DMS153 treated with DMSO at 0.1 percent for 48 hours (cell line): ENCODE results near the gene CNTROB.

ENCODE experiments used
- DNase-seq: peaks from one replicate; lab custom pipeline; 2025; ENCODE audit not compliant: unreplicated experiment; lab: John Stamatoyannopoulos, UW

CNTROB gene

DNA sequence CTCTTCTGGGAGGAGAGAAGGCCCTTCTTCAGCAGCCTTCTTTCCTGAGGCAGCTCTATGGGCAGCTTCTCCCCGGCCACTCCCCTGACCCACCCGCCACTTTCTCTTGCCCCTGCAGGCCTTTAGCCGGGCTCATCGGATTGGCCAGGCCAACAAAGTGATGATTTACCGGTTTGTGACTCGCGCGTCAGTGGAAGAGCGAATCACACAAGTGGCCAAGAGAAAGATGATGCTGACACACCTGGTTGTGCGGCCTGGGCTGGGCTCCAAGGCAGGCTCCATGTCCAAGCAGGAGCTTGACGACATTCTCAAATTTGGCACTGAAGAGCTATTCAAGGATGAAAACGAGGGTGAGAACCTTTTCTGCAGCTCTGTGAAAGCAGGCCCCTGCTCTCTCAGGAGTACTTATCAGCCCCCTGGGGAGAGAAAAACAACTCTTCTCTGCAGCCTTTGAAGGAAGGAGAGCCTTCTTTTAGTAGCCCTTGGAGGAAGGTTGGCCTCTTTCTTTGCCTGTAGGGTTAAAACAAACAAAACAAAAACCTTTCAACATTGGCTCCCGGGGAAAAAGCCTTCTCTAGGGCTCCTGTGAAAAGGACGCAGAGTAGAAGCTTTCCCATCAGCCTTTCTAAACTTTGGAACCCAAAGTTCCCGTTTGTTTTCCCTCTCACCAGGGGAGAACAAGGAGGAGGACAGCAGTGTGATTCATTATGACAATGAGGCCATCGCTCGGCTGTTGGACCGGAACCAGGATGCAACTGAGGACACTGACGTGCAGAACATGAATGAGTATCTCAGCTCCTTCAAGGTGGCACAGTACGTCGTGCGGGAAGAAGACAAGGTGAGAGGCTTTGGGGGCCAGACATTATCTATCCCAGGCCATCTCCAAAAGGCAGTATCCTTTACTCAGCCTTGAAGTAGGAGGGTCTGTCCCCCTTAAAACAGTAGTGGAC, 28.6 kb upstream of the CNTROB start:
- no peak for DNase-seq

DNA sequence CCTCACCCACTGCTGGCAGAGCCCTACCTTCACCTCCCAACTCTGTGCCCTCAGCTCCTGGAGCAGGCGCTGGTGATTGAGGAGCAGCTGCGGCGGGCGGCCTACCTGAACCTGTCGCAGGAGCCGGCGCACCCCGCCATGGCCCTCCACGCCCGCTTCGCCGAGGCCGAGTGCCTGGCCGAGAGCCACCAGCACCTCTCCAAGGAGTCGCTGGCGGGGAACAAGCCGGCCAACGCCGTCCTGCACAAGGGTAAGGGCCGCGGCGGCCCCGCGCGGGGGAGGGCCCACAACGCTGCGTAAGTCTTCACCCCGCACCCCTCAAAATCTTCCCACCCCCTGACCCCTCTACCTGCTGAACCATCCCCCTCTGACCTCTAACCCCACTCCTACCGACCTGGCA, 22.9 kb upstream of the CNTROB start:
- DNase-seq = no peak

DNA sequence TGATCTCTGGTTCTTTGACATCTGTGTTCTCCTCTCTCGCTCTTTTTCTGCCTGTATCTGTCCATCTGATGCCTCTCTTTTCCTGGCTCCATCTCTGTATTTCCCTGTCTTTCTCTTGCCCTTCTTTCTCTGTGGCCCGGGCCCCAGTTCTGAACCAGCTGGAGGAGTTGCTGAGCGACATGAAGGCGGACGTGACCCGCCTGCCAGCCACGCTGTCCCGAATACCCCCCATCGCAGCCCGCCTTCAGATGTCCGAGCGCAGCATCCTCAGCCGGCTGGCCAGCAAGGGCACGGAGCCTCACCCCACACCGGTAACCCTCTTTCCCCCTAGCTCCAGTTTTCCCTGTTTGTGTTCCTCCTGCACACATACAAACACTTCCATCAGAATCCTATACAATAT, 21.7 kb upstream of the CNTROB start:
- DNase-seq = no peak

DNA sequence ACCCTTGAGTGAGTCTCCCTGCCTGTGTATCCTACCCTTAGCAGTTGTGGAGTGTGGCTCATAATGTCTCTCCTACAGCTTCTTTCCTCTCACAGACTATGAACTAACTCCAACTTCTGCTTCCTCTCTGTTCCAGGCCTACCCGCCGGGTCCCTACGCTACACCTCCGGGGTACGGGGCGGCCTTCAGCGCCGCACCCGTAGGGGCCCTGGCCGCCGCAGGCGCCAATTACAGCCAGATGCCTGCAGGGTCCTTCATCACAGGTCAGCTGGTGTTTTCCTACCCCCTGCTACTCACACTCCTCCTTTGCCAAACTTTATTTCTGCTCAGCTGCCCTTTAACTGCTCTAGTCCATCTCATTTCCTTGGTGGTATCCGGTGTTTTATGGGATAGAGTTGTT, 21.3 kb upstream of the CNTROB start:
- no peak for DNase-seq

DNA sequence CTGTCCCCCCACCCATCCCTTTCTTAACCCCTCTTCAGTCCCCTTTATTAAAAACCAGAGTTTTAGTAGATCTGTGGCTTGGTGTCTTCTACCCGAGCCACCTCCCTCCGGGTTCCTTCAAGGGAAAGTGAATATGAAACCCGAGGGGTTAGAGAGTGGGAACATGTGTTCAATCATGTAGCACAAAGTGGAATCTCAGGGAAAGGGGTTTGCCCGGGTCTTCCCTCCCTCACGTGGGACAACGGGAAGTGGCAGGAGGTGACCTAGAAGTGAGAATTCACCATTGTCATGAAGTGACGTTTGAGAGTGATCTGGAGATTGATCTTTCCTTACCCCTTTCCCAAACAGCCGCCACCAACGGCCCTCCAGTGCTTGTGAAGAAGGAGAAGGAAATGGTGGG, 20.9 kb upstream of the CNTROB start:
- no peak for DNase-seq

DNA sequence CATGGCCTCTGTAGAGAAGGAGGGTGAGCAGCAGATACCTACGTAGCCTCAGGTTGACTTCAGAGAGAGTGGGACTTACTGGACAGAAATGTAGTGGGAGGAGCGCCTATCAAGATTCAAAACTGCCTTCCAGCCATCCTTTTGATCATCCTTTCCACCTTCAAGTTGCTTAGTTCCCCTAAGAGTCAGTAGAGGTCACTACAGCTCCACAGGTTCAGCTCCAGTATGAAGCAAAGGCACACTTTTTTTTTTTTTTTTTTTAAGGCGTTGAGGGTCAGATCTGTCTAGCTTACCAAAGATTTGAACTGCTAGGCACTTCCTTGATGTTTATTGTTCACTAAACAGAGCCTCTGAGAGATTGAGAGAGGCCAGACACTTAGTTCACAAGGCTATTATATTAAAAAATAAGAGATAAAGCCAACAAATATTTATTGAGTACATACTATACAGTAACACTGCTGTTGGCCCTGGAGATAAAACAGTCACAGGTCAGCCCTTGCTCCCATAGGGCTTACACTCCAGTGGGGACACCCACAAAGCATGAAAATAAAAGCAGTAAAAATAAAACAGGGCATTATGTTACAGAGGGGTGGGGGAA, 19.0 kb upstream of the CNTROB start:
- no peak for DNase-seq

DNA sequence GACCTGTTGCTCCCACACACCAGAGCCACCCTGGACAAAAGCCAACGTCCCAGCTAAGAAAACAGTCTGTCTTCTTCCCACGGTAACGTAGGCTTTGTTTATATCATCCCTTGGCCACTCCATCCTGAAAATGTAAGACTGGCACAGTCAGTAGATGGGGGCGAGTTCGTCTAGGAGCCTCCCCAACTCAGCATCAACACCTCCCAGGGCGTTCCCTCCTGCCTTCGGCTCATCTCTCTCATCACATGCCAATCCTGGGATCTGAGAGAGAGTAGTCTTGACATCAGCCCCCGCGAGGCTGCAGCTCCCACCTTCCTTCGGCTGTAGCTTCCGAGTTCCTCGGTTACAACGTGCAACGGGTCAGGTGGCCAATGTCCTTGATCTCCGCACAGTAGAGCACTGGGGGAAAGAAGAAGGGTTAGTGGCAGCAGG, 16.8 kb upstream of the CNTROB start:
- peak; percentile 40 for DNase-seq

DNA sequence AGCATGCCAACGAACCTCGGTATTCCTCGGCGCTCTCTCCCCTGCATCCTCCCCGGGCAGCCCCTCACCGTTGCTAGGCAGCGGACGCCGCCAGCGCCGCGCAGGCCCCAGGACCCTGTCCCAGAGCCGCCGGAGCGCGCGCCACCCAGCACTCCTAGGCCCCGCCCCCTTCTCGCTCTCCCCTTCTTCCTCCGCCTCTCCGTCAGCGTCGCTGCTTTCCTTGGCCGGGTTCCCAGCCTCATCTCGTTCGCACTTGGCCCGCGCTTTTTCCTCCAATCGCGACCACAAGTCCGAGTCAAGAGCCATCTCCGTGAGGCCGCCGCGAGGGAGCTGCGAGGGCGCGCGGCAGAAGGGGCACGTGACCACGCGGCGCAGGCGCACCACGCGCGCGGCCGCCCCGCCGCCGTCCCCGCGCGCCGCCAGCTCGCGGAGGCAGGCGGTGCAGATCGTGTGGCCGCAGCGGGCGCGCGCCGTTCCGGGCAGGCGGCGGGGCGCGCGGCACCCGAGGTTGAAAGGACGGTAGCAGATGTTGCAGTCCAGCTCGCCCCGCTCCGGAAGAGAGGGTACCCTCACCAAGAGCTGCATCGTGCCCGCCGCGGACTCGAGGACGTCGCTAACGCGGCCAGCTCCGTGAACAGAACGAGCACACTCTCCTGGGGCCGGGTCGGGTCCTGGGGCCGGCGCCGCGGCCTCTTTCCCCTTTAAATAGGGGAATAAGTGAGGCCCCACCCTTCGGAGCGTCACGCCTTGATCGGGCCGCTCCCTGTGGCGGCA, 16.2 kb upstream of the CNTROB start, which contains the start of gene RNF227:
Gene RNF227, minus strand, starts transcription at position 679 of the 774 bp plus-strand sequence. Its CDS starts 94 bp downstream, at position 585.
- peak; percentile 59 for DNase-seq

DNA sequence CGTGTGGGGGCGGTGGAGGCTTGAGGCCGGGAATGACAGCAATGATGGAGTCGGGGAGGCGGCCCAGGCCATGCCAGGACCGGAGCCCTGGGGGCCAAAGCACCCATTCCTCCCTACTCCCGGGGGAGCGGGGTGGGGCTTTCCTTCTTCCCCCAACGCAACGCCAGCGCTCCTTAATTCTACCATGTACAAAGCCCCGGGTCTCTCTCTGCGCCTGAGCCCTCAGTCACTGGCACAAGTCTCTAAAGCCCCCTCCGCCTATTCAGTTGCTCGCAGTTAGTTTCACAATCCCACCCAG, 15.7 kb upstream of the CNTROB start:
- DNase-seq = no peak

DNA sequence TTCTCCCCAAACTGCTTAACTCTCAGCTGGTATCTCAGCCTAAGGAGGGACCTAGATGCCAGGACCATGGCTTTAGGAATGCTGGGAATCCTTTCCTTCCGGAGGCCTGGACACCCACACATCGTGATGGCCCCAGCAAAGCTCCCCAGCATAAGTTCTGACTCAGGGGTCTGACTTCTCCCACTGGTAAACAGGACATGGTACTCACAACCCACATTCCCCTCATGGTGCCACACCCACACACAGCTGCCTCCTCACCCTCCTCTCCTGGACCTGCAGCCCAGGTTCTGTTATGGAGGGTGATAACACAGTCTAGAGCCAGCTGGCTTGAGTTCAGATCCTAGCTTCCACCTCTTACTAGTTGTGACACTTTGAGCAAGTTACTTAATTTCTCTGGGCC, 15.2 kb upstream of the CNTROB start:
- no peak for DNase-seq

DNA sequence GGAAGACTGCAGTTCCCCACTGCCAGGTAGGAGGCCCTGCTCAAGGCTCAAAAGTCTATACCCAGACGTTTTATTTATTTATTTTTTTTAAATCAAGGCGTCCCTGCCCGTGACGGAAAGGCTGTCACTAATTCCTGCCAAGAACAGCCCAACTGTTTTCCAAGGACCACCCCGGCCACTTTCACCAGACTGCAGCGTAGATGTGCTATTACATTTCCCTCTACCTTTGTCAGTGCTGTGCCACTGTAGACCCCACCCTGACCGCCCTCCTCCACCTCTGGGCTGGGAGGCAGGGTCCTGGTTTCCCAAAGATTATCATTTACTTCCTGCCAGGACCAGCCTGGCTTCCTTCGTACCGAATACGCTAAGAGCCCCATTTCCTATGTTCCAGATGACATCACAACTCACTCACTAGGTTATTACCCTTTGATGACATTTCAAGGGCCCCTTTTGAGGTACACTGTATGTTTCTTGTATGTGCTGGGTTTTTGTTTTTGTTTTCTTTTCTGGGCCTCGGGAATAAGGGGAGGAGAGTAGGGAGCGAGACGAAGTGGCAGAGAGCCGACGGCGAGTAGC, 9.6 kb upstream of the CNTROB start:
- DNase-seq = no peak

DNA sequence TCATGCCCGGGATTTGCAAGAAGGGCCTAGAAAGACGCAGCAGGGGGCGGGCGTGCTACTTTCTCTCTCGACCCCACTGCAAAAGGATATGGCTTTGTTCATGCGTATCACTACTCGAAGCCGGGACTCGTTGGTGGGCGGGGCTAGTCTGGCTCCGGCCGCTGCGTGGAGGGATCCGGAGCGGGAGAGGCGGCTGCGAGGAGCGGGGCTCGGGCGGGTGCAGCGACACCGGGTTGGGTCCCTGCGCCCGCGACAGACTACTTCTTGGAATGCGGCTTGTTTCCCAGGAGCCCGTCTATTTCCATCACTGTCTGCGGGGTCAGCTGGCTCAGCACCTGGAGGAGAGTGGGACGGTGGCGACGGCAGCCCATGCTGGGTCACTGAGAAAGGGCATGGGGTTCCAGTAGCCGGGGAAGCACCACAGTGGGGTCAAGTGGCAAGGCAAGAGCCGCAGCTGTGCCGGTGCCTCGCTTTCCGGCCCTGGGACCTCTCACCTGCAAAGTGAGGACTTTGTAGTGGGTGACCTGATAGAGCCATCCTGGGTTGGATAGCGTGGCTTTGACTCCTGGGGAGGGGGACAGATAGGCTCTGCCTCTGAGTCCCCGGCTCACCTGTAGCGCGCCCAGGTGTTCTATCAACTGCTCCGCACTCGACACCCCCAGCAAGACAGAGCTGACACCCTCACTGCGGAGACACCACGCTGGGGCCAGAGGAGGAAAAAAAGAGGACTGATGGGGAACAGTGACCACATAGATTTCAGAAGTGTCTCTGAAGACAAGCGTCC, 9.0 kb upstream of the CNTROB start:
- no peak for DNase-seq

DNA sequence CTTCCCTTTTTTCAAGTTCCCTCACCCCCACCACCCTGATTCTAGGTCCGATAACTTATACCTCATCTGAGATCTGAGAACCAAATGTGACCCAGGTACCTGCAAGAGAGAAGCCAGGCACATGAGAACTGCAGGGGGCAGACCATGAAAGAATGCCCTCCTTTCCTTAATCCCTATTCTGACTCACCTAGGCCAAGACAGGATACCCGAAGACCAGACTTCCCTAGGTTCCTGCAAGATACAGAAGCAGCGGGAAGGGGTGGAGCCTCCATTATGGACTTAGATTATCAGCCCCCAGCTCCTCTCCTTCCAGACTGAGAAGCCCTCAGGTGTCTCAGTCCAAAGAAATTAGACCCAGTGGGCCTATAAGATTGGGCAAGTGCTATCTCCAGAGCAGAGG, 4.4 kb upstream of the CNTROB start:
- no peak for DNase-seq

DNA sequence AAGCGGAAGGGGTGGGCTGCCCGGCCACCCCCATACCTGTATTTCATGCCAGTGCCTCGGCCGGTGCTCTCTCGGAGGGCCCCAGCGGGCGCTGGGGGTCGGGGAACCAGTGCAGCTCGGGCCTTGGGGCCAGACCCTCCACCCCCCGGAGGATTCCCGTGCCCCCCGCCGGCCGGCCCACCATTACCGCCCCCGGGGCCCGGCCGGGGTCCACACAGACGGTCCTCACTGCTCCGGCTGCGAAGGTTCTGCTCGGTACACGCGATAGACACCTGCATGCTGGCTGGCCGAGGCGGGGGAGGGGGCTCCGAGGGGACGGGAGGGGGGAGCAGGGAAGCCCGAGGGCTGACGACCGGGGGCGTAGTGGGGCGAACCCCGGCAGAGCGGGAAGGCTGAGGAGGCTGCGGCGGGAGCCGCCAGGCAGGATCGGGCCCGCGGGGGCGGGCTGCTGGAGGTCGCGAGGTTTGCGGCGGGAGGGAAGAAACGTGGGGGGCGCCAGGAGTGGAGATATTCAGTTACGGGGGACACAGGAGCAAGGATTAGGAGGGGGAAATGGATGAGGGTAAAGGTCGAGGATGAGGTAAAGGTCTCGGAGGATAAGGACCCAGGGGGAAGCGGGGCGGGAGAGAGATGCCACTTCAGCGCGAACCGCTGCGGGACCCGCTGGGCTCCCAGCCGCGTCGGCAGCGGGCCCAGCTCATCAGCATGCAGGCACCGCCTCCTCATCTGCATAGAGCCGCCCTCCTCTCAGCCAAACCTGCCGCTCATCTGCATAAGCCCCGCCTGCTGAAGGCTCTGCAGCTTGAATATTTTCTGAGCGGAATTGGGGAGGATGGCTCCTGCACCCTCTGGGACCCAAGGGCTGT, 2.6 kb upstream of the CNTROB start, which contains the start of gene KCNAB3:
Gene KCNAB3, minus strand, starts transcription at position 699 of the 866 bp plus-strand sequence. Its CDS starts 421 bp downstream, at position 278.
- peak; percentile 3 for DNase-seq

DNA sequence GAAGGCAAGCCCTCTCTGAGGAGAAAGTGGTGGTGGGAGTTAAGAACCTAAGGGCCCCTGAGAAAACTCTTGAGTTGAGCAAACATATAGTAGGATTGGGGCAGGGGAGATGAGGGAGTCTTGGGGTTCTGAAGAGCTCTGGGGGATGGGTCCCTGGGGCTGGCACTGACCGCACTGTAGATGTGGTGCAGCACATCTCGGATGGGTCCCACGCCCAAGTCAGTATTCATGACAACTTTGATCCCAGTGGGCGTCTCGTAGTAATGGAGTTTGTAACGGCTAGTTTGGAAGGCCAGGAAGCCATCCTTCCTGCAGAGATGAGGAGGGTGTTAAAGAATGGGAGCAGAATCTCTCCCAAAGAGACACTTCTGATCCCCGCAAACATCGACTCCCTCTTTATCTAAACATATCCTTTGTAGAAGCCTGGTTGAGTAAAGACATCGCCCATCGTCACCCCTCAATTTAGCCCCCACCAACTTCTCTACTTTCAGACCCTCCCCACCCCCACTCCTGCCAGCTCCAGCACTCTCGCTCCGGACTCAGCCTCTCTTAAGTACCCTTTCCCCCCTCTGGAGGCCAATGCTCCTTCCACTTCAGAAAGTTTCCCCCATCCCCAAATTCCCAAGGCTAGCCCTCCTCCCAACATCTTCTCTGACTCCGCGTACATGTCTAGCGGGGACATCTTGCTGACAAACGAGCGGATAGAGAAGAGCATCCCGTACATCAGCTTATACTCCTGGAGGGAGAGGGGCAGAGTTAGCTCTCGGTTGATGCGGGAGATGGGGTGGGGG, 970 bp upstream of the CNTROB start:
- no peak for DNase-seq

DNA sequence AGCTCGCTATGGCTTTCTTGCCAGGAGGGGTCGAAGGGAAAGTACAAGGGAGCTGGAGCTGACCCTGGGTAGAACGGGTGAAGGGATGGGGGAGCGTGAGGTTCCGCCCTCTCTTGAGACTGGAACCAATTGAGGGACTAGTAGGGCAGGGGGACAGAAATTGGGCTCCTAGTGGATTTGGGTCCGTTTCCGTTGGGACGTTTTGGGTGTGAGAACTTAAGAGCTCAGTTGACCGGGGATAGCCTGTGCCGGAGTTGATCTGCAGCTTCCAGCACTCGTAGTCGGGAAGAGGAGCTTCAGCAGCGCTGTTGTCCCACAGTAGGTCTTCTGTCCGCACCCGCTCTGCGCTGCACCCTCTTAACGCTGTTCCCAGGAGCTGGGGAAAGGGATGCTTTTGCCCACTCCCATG, 481 bp downstream of the CNTROB start:
- no peak for DNase-seq

DNA sequence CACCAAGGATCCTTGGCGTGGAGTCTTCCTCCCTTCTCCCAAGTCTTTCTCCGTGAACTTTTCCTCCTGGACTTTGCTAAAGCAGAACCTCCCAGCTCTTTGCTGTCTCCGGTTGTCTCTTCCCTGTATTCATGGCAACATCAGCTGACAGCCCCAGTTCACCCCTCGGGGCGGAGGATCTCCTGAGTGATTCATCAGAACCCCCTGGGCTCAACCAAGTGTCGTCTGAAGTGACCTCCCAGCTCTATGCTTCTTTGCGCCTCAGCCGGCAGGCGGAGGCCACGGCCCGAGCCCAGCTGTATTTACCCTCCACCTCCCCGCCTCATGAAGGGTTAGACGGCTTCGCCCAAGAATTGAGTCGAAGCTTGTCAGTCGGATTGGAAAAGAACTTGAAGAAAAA, 943 bp downstream of the CNTROB start:
- DNase-seq = no peak

DNA sequence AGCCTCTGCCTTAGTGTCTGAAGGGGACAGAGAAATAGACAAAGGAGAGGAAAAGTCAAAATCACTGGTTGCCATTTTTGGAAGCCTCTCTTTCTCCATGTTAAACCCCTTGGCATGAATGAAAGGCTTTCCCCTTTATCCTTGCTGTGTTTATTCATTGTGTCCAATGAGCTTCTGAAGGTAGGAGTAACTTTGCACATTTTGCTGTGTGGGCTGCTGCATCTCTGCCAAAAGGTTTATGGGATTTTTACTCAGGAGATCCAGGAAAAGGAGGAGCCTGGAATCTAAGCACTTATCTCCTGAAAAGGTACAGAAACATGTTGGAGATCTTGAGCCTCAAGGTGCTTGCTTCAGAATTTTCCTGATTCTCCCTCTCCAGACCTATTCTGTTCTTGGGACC, 3.9 kb downstream of the CNTROB start:
- DNase-seq = no peak

DNA sequence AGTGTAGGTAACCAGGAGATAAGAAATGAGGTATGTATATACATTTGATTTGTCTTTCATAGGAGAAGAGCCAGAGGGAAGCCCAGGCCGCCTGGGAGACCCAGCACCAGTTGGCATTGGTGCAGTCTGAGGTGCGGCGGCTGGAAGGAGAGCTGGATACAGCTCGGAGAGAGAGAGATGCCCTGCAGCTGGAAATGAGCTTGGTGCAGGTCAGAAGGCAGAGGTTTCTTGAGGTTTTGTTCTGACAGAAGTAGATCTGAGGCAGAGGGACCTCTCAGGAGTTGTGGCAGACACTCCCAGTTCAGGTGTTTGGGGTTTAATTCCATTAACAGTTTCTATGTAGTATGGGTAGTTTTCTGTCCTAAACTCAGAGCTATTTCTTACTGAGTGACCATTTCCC, 8.0 kb downstream of the CNTROB start:
- DNase-seq = no peak
